ENCODE data around the gene ZMYM4. TPM values are rescaled to one million over a fixed set of nuclear protein-coding genes. Genes with fewer than 3 reads are reported as not detected.

ZMYM4 gene
- total RNA-seq, 1 donor from 2014 or later, result 32.6 TPM

- no peaks in the 10 kb centered on the region for H3K4me1 ChIP-seq
- H3K36me3 ChIP-seq, result no peaks in the 10 kb centered on the region
- no peak overlapping the region for H3K27ac ChIP-seq (replicated peaks)
- DNase-seq, result no peak
- no peaks in the 10 kb centered on the region for H3K9me3 ChIP-seq (replicated peaks)
- H3K4me3 ChIP-seq, result no peak overlapping the region
- intact Hi-C loops (cut with micrococcal nuclease), result no loop called here
- no peaks in the 10 kb centered on the region for H3K27me3 ChIP-seq (ENCODE audit: low read depth)
- no peak for TF ChIP-seq CTCF (IDR thresholded peaks at IDR 0.05; ENCODE audit: borderline replicate concordance)
Observed at GRCh38 chr1:35255276-35255675, 13.2 kb upstream of the ZMYM4 start.

GRCh38 chr1:35259561-35259960 lies 8.9 kb upstream of the ZMYM4 start:
- peaks cover under 1% of the 10 kb centered on the region for H3K4me1 ChIP-seq
- no peaks in the 10 kb centered on the region for H3K36me3 ChIP-seq
- no peak overlapping the region for H3K27ac ChIP-seq (replicated peaks)
- no peak overlapping the region for H3K4me3 ChIP-seq
- DNase-seq, result no peak
- H3K9me3 ChIP-seq (replicated peaks), result no peaks in the 10 kb centered on the region
- H3K27me3 ChIP-seq (ENCODE audit: low read depth), result no peaks in the 10 kb centered on the region
- intact Hi-C loops (cut with micrococcal nuclease), result no loop called here
- no peak for TF ChIP-seq CTCF (IDR thresholded peaks at IDR 0.05; ENCODE audit: borderline replicate concordance)

GRCh38 chr1:35261412-35262120 lies 6.9 kb upstream of the ZMYM4 start:
- peaks cover 9% of the 10 kb centered on the region for H3K4me1 ChIP-seq
- H3K27me3 ChIP-seq (ENCODE audit: low read depth), result no peaks in the 10 kb centered on the region
- no peak overlapping the region for H3K4me3 ChIP-seq
- no peak for TF ChIP-seq CTCF (IDR thresholded peaks at IDR 0.05; ENCODE audit: borderline replicate concordance)
- intact Hi-C loops (cut with micrococcal nuclease), result no loop called here
- no peak overlapping the region for H3K27ac ChIP-seq (replicated peaks)
- no peak for DNase-seq
- H3K36me3 ChIP-seq, result no peaks in the 10 kb centered on the region
- H3K9me3 ChIP-seq (replicated peaks), result no peaks in the 10 kb centered on the region

GRCh38 chr1:35264035-35264434 lies 4.5 kb upstream of the ZMYM4 start:
- no peak for TF ChIP-seq CTCF (IDR thresholded peaks at IDR 0.05; ENCODE audit: borderline replicate concordance)
- Histone ChIP-seq H3K9me3 (replicated peaks) (no peaks in the 10 kb centered on the region), H3K27ac (replicated peaks) (no peak overlapping the region), H3K4me3 (no peak overlapping the region), H3K36me3 (no peaks in the 10 kb centered on the region), H3K27me3 (ENCODE audit: low read depth) (no peaks in the 10 kb centered on the region), H3K4me1 (peaks cover 20% of the 10 kb centered on the region)
- DNase-seq, result no peak
- intact Hi-C loops (cut with micrococcal nuclease), result no loop called here

GRCh38 chr1:35264871-35265270 lies 3.6 kb upstream of the ZMYM4 start:
- H3K4me1 ChIP-seq, result peaks cover 29% of the 10 kb centered on the region
- TF ChIP-seq CTCF (IDR thresholded peaks at IDR 0.05; ENCODE audit: borderline replicate concordance), result no peak
- H3K4me3 ChIP-seq, result no peak overlapping the region
- no peaks in the 10 kb centered on the region for H3K36me3 ChIP-seq
- DNase-seq, result no peak
- H3K27me3 ChIP-seq (ENCODE audit: low read depth), result no peaks in the 10 kb centered on the region
- intact Hi-C loops (cut with micrococcal nuclease), result no loop called here
- no peaks in the 10 kb centered on the region for H3K9me3 ChIP-seq (replicated peaks)
- H3K27ac ChIP-seq (replicated peaks), result peak overlapping the region; percentile 40

Data from left ventricle myocardium inferior (tissue), 1 donor.